Measurements from ENCODE around the gene MAP1B.

MAP1B gene

DNA sequence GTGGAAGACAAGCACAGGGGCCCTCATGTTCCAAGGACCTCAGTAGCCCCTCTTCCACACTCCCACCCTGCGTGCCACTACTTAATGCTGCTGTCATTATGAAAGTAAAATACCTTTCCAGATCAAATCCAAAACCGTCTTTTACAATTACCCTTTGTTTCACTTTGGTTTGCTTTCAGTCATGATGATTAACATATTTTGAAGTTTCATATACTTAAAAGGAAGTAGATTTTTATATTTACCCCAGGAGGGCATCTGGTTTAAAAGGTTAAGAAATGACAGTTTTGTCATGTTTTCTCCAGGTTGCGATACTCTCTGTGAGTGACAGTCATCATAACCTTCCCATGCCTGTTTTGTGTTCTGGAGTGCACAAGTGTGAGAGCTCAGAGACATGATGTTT is 13.5 kb upstream of the MAP1B start:
- no peak for DNase-seq (ENCODE audit: insufficient read length, low spot score)

DNA sequence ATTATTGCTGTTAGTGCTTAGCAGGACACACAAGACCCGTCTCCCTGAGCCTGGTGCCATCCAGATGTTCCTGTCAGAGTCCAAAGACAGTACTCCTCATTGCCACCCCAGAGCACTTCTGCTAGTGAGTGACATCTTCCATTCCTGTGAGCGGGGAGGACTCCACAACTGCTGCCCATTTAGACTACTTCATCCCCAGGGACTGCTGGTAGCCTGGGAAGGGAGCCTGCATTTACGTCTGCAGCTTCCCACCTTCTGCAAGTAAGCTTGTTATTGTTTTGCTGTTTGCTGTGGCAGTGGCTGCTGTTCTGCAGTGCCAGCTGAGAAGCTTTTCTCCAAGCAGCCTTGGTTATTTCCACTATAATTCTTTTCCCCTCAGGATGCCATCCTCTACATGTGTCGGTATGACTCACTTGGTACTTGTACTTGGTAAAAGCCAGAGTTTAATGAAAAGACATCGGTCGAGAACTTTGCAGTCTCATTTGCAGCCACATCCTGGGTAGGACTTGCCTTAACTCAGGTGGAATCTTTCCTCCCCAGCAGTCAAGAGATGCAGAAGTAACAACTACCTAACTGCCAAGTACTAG is 10.6 kb upstream of the MAP1B start:
- no peak for DNase-seq (ENCODE audit: insufficient read length, low spot score)

More for the DNA sequence above, 13.5 kb upstream of the MAP1B start:
- FAIRE-seq, result peak; percentile 53

DNA sequence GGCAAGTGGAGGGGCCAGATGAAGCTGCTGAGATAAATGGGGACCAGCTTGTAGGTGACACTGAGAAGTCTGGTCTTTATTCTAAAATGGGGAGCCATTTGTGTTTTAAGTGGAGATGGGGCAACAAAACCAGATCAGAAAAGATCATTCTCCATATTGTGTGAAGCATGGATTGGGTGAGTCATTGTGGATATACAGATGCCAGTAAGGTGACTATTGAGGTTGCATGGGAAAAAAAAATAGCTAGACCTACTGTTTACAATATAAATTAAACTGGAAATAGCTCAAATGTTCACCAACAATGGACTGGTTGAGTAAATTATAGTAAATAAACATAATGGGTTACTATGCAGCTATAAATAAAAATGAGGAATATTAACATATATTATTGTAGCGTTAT is 5.4 kb upstream of the MAP1B start:
- DNase-seq (ENCODE audit: insufficient read length, low spot score) (no peak), FAIRE-seq (no peak)

More for the DNA sequence above, 10.6 kb upstream of the MAP1B start:
- FAIRE-seq, result no peak

DNA sequence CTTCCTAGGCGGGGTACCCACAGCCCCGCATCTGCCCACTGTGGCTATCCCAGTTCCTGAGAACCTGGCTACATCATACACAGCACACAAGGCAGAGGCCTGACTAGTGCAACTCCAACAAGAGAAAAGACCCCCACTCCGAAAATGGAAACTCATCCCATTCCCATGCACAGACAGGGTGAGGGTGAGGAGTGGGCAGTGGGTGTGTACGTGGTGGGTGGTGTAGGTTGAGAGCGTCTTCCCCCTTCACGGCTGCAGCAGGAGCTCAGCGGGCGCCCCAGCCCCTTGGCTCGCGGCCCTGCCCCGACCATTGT is 501 bp upstream of the MAP1B start:
- FAIRE-seq, result no peak
- no peak for DNase-seq (ENCODE audit: insufficient read length, low spot score)

DNA sequence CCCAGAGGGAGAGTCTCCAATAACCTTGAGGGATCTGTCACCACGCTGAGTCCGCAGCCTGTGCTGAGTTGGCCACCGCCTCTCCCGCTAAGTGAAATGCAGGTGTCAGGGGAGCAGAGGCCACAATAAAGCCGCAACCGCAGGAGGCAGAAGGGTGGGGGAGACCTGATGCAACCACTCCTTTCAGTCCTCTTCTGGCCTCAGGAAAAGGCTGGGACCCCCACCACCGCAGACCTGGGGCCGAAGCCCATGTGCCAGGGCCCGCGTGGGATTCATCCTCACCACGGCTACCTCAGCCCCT is 576 bp downstream of the MAP1B start:
- DNase-seq (ENCODE audit: insufficient read length, low spot score) (peak; percentile 20), FAIRE-seq (no peak)

DNA sequence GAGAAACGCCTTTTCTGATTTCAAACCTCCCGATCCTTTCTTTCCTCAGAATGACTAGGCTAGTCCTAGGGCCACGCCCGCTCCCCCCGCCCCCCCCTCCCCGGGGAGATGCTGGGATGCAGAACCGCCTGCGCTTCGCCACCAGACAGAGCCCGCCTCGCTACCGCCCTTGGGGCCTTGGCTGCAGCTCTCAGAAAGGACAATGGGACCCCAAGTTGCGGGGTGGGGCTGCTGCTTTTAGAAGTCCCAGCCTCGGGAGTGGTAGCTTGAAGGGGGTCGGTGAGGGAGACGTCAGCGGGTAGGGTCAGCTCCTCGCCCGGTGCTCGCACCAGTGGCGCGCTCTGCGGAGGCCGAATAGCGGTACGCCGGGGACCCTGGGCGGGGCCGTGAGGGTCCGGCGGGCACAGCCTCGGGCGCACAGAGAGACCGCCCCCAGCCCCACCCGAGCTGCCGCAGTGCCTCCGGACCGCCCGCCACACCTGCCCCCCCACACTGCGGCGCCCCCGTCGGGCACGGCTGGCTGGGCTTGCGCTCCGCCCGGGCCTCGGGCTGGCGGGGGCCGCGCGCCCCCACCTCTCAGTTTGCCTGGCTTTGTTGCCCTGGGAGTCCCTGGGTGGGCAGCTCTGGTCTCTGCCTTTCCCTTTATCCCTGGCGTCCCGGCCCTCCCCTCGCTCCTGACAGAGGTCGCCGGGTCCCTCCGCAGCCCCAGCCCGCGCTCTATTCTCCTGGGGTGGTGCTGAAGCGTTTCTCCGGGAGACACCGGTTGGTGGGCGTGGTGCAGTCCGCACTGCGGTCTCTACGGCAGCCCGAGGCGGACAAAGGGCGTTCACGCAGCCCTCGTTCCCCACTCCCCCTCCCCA is 1.2 kb downstream of the MAP1B start:
- DNase-seq (ENCODE audit: insufficient read length, low spot score) (peak; percentile 34), FAIRE-seq (no peak)

DNA sequence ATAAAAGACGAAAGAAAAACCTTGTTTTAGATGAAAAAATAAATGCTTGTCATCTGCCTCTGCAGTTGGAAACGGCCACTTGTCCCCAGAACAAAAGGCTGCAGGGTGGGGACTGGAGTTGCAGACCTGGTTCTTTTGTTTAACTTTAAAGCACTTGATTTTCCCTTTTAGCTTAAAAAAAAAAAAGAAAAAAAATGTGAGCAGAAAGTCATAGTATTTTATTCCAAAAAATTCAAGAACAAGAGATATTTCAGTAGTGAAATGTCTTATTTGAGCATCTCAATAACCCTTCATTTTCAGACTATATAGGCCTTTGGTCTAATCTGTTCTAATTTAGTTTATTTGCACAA is 1.8 kb downstream of the MAP1B start:
- FAIRE-seq (no peak), DNase-seq (ENCODE audit: insufficient read length, low spot score) (no peak)

DNA sequence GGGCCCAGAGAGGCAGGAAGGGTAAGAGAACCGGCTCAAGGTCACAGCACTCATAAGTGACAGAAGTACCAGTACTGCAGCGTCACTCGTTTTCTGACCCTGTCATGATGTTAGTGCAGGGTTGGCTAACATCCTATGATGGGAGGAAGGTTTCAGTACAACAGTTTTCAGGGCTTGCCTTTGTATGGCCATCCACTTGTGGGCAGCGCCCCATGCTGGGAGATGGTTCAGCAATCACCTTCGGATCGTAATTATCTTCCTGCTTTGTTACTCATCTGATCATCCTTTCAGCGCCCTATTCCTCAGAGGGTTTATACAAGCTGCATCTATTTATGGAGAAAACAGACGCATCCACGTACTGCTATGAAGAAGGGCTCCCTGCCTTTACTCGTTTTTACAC is 2.4 kb downstream of the MAP1B start:
- DNase-seq (ENCODE audit: insufficient read length, low spot score), result no peak
- FAIRE-seq, result no peak

DNA sequence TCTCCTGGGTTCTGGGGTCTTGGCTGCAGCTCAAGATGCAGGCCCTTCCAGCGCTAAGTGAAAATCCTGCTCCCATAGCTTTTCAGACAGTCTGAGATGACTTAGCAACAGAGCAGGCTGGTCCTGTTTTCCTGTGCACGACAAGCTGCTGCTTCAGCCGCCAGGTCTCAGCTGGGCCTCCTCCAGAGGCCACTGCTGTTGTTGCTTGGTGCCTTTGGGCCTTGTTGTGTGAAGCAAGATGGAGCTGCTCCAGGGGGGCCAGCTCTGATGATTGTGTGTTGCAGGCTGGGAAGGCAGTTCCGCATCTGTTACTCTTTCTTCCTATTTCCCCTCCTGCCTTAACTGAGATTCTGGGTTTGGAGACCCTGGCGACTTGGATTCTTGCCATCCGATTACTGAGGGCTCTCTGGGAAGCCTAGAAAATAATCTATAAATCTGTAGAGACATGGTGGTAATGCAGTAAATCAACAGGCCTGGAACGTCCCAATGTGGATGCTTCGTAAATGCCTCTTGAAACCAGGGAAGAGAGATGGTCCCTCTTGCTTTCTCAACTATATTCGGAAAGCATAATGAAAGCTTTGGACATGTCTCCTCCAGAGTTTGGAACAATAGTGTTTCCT is 3.2 kb downstream of the MAP1B start:
- DNase-seq (ENCODE audit: insufficient read length, low spot score) (no peak), FAIRE-seq (no peak)

DNA sequence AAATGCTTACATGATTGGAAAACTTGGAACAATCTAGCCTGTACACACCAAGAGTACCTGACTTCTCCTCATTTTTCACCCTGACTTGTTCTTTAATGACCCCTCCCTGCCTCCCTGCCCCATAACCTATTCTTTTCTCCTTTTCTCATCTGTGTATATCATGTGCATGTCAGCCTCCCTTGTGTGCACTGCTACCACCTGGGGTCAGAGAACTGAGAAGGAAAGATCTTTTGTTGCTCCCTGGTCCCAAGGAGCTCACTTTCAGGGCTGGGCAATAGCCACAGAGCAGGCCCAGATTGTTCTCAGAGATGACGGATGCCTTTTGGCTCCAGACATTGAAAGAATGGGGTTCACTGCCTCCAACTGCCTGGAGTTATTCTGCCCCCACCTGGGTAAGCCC is 5.1 kb downstream of the MAP1B start:
- FAIRE-seq (no peak), DNase-seq (ENCODE audit: insufficient read length, low spot score) (no peak)

DNA sequence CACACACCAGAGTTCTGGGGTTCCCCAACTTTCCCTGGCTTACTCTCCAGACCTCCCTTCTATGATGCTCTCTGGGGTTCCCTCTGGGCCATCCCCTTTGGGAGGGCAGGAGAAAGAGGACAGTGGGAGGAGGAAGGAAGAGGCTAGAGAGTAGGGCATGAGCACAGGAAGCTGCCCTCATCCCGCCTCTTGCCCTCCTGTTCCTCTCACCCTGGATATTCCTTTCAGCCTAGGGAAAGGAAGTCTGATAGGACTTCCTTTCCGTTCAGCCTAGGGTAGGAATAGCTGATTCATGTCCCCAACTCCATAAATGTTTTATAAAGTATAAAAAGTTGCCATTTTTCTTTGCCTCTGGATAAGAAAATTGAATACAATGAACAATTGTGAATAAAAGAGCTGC is 7.4 kb downstream of the MAP1B start:
- DNase-seq (ENCODE audit: insufficient read length, low spot score) (no peak), FAIRE-seq (no peak)

DNA sequence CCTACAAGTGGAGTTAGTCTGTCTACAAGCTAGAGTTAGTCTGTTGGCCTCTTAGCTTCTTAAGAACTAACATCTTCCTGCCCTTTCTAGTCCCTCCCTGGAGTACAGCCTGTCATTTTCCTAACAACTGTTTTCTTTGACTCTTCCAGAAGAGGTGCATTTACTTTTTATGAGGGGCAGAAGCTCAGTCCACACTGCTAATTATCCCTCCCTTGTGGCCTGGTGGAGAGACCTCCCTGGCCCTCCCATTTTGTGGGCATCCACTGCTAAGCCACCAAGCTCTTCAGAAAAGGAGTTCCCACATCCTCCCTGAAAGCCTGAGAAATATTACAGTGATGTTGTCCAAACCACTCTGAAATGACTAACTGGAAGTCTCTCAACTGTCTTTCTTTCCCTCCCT is 8.0 kb downstream of the MAP1B start:
- no peak for FAIRE-seq
- no peak for DNase-seq (ENCODE audit: insufficient read length, low spot score)

DNA sequence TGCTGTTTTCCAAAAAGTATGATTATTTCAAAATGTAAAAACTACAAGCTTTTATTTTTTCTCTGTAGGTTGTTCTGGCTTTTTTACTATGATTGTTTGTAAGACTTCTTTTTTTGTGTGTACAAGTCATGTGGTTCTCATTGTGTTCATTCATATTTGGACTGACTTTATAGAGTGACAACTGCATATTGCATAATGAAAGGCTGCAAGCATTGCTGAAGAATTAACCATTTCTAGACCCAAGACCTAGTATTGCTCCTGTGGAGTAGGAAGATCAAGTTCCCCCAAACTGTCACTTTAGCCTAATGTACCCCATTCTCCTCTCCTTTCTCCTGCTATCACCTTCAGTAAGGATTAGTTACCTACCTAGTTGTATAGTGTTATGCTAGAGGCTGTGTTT is 10.0 kb downstream of the MAP1B start:
- no peak for FAIRE-seq

DNA sequence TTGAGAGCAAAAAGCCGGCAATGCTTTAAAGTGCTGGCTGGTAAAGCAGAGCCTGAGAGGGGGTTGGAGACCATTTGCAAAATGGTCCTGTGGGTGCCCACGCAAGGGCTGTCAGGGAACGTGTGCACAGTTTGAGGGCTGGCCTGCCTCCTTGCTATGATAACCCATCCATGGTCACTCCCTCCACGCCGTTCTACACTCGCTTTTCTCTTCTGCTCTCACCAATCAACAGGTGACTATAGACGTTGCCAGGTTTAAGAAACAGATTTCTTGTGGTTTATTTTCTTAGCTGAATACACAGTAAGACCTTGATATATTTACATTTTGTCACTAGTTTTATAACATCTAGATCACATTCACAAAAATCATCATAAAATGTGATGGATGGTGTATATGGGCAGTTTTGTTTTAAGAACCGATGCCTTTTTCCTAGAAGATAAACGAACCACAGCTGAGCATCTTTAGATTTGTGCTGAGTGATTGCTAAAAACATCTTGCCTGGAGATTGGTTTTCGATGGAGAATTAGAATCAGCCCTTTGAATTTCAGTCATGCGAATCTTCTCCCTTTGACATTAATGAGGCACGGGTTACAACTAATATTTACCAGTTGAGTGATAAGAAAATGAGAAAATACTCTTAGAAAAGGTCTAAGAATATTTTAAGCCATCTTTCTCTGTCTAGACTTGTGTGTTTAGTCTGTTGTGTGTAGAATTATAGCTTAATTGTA is 13.9 kb downstream of the MAP1B start:
- DNase-seq (ENCODE audit: insufficient read length, low spot score) (no peak), FAIRE-seq (no peak)

More for the DNA sequence above, 10.0 kb downstream of the MAP1B start:
- no peak for DNase-seq (ENCODE audit: insufficient read length, low spot score)

DNA sequence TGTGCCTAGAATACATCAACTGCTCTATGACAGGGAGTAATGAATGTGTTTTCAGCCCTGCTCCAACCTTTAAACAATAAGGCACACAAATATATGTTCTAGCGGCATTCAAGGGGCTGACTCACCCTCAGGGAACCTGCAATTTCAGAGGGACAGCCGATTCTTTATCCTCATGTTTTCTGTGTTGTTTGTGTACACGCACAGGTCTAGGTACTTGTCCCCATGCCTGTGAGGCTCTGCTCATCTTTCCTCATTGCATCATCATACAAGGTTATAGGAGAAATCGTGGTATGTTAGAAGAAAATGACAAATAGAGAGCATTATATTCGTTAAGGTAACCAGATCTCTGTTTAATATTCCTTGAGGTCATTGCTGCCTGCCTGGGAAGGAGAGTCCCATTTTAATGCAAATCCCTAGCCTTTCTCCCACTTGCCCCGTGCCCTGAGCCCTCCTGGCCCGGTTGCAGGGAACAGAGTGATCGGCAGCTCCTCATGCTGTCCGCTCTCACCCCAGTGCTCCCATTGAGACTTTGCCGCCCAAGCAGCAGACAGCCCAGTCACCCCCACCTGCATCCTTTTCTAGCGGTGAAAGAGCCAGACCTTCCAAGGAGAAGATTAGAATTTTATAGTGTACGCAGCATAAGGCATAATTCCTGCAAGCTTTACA is 14.6 kb downstream of the MAP1B start:
- DNase-seq (ENCODE audit: insufficient read length, low spot score) (no peak), FAIRE-seq (no peak)

DNA sequence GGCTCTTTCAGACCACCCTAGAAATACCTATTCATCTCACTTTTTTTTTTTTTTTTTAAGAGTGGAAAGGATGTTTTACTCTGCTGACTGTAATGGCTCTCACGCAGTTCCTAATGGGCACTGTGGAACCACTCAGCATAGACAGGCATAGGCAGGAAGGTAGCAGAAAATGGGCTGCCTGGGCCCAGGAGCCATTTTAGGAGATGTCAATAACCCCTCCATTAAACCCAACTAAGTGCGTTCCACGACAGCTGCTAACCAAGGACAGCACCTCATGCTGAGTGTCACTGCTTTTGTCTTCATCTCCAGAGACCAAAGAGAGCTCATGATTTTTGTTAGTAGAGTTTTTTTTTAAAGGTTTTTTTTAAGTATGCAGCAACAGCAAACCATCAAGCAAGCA is 15.3 kb downstream of the MAP1B start:
- FAIRE-seq (no peak), DNase-seq (ENCODE audit: insufficient read length, low spot score) (no peak)

DNA sequence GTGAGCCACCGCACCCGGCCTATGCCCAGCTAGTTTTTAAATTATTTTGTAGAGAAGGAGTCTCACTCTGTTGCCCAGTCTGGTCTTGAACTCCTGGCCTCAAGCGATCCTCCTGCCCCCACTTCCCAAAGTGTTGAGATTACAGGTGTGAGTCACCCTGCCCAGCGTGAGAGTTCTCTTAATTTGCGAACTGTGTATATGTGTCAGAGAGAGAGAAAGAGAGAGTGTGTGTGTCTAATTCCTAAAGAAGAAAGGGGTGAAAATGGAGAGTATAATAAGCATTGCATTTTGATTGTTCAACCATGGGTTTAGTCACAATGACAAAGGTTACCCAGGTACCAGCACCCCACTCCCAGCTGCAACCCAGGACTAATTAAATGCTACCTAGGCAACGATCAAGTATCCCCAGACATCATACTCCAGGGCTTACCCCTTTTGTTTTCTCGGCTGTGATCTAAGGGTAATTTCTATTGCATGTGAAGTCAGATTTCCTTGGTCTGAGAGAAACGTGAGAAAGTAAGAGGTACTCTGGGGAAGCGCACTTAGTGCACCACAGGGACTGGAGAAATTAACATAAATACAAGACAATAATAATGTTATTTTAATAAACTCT is 16.6 kb downstream of the MAP1B start:
- FAIRE-seq (no peak), DNase-seq (ENCODE audit: insufficient read length, low spot score) (no peak)

DNA sequence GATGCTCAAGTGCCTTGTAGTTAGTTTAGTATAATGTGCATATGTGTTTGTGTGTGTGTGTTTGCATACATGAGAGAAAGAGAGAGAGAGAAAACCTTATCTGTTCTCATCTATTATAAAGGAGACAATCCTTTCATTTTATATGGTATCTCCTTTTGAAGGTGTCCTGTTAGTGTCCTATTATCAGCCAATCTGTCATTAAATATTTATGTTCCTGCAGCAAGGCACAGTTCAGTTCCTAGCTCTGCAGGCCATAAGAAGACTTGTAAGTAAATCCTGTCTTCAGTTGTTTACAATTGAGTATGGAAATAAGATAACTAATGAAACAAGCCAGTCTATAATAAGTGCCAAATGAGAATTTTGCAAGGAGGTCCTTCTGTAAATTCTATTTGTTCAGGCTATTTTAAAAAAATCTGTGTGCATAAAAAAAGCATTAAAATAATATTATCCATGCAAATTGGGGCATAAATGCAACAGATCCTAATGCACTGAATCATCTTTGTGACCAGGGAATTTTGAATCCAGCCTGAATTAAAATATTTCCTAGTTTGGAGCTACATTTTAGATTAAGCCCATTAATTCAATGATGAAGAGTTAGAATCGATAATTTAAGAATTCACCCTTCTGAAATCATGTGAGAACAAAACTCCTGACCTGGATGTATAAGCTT is 18.1 kb downstream of the MAP1B start:
- DNase-seq (ENCODE audit: insufficient read length, low spot score), result no peak
- no peak for FAIRE-seq

DNA sequence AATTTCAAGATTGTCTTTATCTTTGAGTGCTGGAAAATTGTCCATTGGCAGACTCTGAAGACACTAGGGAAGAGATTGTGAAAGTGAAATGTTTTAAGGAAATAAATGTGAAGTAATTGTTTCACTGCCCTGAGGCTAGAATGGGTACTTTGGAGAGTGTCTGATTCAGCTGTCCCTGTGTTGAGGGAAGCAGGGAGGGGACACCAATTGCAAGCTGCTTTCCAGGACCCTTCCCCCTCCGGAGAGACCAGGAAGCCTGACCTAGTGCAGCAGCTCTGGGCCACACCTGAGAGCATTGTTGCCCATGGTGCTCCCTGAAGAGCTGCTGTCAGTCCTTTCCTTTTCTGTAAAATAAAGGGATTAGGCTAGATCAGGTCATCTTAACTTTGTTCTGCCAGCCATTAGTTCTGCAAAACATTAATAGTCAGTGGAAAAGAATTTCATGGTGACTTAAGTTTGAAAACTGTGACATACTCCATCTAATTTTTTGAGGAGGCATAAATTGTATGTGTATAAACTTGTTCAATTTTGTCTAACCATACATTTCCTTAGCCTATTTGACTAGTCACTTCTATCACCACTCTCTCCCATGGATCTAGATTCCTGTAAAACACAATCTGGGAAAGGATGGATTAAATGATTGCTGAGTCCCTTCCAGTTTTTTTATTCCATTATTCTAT is 18.8 kb downstream of the MAP1B start:
- FAIRE-seq (no peak), DNase-seq (ENCODE audit: insufficient read length, low spot score) (no peak)

DNA sequence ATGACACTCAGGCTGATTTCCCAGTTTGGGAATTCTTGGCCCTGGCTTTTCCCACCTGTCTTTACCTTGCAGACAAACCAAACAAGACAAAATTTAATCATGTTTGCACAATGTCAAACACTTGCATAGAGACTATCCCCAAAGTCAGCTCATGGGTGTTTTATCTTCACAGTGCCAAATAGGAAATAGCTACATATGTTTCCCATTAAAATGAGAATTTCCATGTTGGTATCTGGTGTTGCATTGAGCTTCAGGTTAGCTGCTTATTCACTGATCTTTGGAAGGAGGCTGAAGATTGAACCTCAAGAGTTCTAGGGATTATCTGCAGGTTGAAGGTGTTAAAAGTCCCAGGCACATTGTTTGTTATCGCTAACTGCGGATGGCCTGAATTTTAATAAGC is 19.5 kb downstream of the MAP1B start:
- FAIRE-seq, result no peak
- no peak for DNase-seq (ENCODE audit: insufficient read length, low spot score)

Data from GM19239 (cell line).